Measurements from ENCODE around the gene CHST13.

Gene CHST13

DNA sequence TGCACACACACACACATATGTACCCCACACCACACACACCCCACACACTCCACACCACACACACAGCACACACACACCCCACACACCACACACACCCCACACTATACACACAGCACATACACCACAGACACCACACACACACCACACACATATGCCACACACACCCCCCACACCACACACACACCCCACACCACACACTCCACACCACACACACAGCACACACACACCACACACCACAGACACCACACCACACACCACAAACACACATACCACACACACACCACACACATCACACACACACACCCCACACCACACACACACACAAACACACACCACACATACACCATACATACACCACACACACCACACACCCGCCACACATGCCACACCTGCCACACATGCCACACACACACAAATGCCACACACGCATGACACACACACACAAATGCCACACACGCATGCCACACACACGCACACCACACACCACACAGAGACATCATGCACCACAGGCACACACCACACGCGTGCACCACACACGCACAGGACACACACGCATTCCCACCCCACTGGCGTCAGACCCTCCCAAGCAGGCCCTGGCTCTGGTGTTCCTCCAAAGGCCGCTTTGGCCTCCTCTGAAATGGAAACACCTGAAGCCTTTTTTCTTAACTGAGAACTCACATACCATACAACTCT, 15.7 kb downstream of the CHST13 start:
- DNase-seq (ENCODE audit: insufficient read length, low spot score) = no peak
- FAIRE-seq = no peak

DNA sequence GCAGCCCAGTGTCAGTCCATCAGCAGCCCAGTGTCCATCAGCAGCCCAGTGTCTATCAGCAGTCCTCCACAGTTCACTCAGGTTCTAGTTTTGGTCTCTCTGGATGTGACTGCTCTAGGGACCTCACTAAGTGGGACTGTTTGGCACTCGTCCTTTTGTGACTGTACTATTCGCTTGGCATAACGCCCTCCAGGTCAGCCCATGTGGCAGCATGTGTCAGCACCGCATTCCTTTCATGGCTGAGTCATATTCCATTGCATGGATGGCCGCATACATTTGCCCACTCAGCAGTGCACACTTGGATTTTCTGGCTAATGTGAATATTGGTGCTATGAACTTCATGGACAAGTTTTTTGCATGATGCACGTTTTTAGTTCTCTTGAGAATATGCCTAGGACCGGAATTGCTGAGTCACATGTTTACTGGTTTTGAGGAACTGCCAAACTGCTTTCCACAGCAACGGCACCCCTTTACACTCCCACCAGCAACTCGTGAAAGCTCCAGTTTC, 16.4 kb downstream of the CHST13 start:
- DNase-seq (ENCODE audit: insufficient read length, low spot score) (no peak), FAIRE-seq (no peak)

DNA sequence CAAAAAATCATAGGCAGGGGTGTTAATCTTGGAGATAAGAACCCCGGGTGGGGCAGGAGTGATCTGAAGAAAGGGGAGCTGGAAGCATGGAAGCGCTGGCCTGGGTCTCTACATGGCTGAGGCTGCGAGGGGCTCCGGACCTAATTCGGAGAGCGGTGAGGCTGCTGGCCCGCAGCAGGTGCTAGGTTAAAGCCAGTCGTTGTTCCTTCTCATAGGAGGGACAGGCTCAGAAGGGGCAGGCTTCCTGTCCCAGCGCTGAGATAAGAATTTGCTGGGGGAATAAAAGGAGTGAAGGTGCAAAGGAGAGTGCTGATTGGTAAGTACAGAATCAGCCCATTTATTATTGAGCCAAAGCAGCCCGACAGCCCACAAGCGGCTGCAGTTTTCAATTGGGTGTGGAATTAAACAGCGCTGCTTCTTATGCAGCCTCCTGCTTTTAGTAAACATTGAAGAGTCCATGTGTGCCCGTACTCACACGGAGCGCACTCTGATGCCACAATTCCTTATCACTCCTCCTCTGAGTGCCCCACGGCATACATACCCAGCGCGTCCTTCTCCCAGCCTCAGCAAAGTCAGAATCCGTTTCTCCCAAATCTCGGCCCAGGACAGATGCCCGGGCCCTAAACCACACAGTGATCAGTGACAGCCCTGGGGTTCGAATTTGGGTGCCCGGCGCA, 17.1 kb downstream of the CHST13 start:
- DNase-seq (ENCODE audit: insufficient read length, low spot score) (no peak), FAIRE-seq (no peak)

DNA sequence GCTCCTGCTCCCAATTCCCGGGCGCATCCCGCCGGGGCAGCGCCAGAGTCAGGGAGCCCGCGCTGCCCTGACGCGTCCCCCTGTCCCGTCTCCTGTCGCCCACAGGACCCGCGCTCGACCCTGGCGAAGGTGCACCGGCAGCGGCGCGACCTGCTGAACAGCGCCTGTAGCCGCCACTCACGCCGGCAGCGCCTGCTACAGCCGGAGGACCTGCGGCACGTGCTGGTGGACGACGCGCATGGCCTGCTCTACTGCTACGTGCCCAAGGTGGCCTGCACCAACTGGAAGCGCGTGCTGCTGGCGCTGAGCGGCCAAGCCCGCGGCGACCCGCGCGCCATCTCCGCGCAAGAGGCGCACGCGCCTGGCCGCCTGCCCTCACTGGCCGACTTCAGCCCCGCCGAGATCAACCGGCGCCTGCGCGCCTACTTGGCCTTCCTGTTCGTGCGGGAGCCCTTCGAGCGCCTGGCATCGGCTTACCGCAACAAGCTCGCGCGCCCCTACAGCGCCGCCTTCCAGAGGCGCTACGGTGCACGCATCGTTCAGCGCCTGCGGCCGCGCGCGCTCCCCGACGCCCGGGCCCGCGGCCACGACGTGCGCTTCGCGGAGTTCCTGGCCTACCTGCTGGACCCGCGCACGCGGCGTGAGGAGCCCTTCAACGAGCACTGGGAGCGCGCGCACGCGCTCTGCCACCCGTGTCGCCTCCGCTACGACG, 17.8 kb downstream of the CHST13 start:
- no peak for FAIRE-seq
- no peak for DNase-seq (ENCODE audit: insufficient read length, low spot score)

DNA sequence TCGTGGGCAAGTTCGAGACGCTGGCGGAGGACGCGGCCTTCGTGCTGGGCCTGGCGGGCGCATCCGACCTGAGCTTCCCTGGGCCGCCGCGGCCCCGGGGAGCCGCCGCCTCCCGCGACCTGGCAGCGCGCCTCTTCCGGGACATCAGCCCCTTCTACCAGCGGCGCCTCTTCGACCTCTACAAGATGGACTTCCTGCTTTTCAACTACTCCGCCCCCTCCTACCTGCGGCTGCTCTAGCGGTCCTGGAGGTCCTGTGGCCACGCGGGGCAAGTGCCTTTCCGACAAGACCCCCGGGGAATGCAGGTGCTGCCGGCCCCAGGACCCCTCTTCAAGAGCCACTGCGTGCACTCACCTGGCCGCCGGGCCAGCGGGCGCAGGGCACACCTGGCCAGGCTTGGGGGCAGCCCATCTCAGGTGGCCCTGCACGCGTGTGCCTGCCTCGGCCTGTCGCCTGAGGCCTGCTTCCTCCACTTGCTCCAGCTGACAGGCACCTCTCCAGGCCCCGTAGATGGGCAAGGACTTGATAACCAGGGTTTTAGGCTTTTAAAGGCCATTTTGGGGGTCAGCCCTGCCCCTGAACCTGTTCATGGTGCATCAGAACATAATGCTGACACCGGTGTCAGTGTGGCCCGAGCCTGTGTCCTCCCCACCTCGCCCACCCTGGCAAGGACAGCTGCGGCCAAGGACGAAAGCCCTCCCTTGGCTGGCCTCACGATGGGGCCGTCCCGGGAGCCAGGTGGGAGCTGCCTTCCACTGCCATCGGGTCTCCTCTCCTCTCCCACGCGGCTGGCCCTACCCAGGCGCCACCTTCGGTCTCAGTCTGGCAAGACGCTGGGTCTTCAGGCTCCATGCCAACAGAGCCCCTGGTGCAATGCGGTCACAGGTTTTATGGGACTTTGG, 18.6 kb downstream of the CHST13 start:
- no peak for FAIRE-seq
- no peak for DNase-seq (ENCODE audit: insufficient read length, low spot score)

DNA sequence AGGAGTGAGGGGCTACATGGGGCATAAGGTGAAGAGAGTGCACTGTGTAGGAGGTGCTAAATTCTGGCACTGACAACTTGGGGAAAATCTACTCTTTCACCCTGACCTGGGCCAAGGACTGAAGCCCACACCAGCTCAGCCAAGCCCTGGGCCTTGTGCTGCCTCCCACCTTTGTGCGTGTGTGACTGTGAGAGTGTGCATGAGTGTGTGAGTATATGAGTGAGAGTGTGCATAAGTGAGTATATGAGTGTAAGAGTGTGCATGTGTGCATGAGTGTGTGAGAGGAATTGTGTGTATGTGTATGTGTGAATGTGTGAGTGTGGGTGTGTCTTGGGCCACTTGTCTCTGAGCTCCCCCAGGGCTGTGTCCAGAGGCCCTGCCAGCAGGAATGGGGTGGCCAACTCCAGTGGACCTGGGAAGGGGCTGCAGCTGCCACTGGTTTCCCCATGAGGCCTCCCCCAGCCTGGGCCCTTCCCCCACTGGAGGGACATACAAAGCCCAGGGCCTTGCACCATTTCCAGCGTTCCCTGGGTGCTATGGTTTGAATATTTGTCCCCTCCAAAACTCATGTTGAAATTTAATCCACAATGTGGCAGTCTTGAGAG, 19.6 kb downstream of the CHST13 start:
- DNase-seq (ENCODE audit: insufficient read length, low spot score) = no peak
- FAIRE-seq = no peak

DNA sequence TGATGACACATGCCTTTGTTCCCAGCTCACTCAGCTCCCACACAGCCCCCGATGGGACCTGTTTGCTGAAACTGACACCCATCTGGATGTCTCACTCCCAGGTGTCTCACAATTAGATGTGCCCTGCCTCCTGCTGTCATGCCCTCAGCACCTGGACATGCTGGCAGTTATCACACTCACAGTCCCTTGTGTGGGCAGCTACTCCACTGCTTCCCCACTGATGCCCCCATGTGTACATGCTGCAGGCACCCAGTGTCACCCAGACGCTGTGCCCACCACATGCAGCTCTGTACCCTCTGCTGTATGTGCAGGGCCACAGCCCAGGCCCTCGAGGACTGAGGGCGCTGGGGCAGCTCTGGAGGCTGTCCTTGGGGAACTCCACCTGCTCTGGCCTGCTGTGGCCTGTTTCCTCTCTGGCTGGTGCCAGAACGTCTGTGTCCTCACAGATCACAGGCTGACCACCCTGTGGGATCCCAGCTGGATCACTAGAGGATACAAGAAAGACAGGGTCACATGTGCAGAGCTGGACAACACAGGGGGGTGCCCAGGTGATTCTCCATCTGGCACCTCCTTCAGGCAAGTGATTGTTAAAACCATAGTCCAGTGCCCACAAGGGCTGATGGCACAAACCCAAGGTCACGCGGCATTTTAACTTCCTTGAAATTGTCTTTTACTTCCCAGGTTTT, 20.8 kb downstream of the CHST13 start:
- DNase-seq (ENCODE audit: insufficient read length, low spot score) = no peak

DNA sequence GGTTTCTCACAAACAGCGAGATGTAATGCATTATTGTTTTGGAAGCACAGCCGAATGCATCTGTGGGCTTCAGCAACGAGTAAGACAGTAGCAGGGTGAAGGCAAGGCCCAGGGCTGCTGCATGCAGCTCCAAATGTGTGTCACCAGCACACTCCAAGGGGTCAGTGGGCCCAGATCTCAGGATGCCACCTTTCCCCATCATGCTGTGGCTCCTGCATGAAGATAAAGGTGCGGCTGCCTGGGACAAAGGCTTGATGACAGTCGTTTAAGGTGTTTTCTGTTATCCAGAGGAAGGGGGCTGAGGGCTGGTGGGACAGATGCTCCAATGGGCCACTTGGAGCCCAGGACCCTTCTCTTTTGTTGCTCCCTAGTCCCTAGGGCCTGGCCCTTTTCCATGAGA, 21.6 kb downstream of the CHST13 start:
- no peak for FAIRE-seq
- no peak for DNase-seq (ENCODE audit: insufficient read length, low spot score)

More for the DNA sequence above, 20.8 kb downstream of the CHST13 start:
- no peak for FAIRE-seq

DNA sequence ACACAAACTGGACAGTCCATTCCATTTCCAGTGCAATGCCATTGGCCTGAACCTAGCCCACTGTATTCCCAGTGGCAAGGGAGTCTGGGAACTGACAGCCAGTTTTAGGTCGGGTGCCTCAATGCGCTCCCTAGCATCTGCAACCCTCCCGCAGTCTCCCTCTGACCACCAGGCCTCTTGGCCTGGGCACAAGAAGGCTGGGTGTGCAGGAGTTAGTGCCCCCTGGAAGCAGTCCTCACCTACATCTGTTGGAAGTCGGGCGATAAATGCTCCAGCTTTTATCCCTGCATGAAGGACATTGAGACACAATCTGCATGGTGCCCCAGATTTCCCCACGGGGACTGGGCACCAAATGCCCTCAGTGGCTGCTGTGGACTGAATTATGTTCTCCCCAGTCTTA, 22.1 kb downstream of the CHST13 start:
- DNase-seq (ENCODE audit: insufficient read length, low spot score) = no peak

DNA sequence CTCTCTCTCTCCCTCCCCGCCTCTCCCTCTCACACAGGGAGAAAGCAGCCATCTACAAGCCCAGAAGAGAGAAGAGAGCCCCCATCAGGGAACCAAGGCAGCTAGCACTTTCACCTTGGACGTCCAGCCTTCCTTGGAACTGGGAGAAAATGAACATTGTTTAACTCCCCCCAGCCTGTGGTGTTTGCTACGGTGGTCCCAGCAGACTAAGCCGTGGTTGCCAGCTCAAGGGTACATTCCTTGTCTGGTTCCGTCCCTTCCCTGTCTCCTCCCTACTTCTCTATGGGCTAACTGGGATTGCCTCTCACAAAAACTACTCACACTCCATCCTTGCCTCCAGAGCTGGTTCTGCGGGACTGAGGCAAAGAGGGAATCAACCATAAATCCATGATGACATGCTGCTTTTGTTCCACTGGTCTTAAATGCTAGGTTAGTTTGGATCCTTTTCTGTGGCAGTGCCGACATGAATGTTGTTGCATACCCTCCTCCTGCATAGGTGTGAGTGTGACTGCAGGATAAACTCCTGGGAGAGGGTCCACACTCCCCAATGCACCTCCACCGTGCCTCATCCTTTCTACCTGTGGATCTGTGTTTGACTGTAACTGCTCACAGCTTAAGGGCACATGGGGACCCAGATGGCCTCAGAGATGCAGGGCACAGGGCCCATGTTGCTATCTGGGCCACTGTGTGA, 22.7 kb downstream of the CHST13 start:
- no peak for DNase-seq (ENCODE audit: insufficient read length, low spot score)
- FAIRE-seq = no peak

More for the DNA sequence above, 22.1 kb downstream of the CHST13 start:
- no peak for FAIRE-seq

DNA sequence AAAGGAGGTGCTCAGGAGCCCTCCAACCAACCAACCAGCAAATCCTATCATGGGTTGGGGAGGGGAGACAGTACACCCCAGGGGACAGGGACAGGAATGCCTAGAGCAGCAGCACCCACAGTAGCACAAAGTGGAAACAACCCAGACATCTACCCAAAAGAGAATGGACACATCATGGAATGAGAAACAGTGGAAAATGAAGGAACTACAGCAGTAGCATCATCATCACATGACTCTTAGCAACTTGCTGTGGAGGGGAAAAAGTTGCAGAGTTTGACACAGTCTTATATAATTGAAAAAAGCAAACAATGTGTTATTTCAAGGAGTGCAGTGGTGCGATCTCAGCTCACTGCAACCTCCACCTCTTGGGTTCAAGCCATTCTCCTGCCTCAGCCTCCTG, 23.8 kb downstream of the CHST13 start:
- no peak for DNase-seq (ENCODE audit: insufficient read length, low spot score)
- no peak for FAIRE-seq

DNA sequence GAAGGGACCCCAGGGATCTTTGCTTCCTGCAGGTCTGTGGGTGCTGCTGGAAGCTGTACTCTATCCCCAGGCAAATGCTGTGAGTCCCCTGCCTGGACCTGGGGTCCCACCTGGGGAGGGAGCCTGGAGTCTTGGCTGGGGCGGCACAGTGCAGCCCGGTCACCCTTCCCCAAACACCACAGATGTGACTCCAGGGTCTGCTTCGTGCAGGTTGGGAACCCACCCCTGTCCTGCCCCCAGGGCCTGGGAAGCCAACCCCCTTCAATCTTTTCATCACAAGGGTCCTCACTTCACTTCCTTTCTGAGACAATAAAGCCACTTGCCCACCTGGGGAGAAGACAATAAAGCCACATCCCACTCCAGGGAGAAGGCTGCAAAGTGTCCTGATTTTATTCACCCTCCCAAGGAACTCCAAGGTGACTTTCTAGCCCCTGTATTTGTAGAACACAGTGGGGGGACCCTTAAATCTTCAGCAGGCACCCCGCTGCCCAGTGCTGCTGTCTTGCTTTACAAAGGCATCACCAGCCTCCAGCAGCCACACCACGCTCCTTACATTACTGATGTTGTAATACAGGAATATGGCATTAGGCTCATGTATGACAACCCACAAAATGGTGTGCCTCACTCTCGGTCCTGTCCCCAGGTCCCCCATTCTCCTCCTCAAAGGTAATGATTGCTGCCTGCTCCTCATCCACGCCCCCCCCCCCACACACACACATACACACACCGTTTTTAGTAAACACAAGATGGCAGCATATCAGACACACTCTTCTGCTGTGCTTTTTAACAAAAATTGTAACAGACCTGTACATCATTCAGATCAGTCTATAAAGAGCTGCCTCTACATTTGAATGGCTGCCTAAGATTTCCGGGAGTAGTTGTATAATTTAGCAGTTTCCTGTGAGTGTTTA, 24.9 kb downstream of the CHST13 start:
- no peak for FAIRE-seq
- DNase-seq (ENCODE audit: insufficient read length, low spot score) = no peak

DNA sequence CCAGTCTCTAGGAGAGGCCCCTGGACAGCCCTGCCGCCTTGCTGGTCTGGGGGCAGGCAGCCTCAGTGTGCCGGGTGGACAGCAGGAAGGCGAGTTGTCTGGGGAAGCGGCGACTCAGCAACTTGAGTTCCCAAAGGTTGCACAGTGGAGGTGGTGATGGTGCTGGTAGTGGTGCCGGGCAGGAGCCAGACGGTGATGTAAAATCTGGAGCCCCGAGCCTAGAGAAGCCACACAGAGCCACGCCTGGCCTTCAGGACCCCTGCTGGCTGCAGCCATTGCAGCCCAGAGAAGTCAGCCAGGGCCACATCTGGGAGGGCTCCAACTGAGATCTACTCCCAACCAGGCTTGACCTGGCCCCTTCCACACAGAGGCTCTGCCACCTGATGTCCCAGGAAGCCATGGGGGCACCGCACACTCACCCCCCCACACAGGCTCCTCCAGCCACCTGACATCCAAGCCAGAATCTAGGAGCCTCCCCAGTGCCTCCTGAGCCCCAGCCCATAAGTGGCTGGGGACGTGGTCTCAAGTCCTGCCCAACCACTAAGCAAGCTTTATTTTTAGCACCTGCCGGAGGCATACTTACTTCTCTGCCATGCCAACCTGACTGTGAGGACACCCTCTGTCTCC, 26.0 kb downstream of the CHST13 start:
- DNase-seq (ENCODE audit: insufficient read length, low spot score) = no peak
- FAIRE-seq = no peak

DNA sequence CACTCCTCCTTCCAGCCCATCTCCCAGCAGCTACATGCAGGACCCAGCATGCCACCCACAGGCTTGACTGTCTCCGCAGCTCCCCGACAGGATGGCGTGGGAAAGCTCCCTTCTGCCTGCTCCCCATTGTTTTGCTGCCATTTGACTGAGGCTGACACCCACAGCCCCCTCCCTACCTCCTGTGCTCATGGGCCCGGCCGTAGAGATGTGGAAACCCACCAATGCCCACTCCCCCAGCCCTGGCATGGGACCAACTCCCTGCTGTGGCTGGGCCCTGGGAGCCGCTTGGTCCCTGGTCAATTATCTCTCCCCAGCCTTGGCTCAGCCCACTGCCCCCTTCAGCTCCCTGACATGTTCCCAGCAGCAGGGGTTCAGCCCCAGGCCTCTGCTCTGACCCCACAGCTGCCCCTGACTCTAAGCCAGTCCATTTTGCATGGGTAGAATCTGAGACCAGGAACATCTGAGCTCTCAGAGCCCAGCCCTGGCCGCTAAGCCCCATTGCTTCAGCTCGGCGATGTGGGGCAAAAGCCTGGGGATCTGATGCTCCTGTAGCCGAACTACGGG, 26.6 kb downstream of the CHST13 start:
- FAIRE-seq = no peak
- no peak for DNase-seq (ENCODE audit: insufficient read length, low spot score)

DNA sequence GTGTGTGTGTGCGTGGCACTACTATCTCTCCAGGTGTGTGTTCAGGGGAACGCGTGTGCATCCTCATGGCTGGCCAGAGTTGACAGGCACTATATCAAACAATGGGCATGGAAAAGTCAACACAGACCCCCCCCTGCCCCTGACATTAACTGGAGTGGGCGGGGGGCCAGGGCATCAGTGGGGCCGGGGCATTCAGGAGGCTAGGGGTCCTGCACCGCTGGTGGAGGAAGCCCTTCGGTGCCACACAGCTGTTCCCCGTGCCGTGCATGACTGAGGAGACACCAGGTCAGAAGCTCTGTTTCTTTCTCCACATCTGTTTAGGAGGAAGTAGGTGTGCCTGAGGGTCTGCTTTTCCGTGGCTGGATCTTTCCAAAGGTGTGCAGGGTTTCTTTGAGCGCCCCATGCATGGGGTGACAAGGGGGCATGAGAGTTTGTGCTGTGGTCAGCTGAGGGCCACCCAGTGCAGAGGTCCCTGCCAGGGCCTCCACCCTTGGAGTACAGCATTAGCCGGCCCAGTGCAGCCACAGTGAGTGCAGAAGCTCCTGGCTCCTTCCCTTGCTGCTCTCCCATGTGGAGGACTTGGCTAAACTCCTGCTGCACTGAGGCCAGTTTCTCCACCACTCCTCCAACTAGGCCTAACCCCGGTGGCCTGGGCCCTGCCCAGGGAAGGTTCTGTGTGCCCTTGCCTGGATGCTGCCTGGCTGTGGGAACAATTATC, 27.3 kb downstream of the CHST13 start:
- no peak for DNase-seq (ENCODE audit: insufficient read length, low spot score)
- no peak for FAIRE-seq

DNA sequence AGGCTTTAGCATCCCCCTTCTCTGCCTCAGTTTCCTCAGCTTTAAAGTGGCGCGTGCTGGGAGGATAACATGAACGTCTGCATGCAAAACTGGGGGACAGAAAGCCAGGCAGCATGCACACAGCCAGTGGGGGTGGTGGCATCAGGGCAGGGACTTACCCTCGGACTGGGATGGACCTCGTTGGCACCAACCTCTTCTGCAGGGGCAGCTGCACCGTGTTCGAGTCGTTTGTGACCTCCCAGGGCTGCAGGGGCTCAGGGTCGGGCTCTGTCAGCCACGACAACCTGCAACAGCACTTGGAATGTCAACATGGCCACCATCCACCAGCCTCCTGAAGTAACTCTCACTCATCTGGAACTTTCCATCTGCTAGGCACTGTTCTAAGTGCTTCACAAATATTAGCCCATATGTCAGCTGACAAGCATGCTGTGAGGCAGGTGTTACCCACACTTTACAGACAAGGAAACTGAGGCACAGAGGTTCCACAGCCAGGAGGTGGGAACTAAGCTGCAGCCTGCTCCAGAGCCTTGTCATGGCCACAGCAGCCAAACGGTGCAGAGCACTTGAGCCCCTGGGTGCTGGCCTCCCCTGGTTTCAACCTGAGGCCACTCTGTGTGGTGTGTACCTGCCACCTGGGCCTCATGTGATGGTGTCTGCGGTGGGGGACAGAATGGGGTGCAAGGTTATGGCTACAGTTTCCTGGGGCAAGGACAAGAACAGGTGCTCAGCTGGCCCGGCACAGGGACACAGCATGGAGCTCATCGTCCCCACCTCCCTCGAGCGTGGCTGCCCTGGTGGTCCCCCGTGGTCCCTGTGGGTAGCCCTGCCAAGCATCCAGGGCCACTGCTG, 28.1 kb downstream of the CHST13 start:
- FAIRE-seq = no peak
- no peak for DNase-seq (ENCODE audit: insufficient read length, low spot score)

All from GM19239 (cell line).